Measurements from ENCODE around the gene ADAMTSL1. TPM values are rescaled to one million over a fixed set of nuclear protein-coding genes. Genes with fewer than 3 reads are reported as not detected.

ADAMTSL1 gene
- total RNA-seq, 4 donors from 2014 or later = 2.0 to 7.3 (median 3.7) TPM

DNA sequence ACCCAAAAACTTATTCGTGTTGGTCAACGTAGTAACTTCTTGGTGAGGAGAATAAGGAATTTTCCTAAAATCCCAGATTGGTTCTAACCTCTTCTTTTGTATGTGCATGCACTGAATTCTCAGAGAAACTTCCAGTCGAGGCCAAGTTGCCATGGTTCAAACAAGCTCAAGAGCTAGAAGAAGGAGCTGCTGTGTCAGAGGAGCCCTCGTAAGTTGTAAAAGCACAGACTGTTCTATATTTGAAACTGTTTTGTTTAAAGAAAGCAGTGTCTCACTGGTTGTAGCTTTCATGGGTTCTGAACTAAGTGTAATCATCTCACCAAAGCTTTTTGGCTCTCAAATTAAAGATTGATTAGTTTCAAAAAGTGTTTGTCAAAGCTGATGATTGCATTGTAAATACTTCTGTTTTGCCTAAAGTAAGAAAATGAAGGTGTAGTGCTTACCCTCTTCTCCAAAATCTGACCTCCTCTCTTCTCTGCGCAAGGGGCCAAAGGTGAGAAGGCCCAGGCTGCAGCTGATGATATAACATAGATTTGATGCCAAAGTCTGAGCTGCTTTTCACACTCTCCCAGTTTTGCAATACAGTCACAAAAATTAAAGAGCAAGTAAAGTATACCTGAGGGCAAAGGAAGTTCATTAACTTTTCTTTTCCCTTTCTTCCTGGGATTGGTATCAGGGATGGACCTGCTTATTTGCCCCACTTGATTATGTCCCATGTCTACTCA is 210.8 kb downstream of the ADAMTSL1 start:
- no peak for DNase-seq (ENCODE audit: low spot score)
- ATAC-seq (ENCODE audit: low FRiP score) = no peak
- TF ChIP-seq, protein P1, sequence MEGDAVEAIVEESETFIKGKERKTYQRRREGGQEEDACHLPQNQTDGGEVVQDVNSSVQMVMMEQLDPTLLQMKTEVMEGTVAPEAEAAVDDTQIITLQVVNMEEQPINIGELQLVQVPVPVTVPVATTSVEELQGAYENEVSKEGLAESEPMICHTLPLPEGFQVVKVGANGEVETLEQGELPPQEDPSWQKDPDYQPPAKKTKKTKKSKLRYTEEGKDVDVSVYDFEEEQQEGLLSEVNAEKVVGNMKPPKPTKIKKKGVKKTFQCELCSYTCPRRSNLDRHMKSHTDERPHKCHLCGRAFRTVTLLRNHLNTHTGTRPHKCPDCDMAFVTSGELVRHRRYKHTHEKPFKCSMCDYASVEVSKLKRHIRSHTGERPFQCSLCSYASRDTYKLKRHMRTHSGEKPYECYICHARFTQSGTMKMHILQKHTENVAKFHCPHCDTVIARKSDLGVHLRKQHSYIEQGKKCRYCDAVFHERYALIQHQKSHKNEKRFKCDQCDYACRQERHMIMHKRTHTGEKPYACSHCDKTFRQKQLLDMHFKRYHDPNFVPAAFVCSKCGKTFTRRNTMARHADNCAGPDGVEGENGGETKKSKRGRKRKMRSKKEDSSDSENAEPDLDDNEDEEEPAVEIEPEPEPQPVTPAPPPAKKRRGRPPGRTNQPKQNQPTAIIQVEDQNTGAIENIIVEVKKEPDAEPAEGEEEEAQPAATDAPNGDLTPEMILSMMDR (IDR thresholded peaks at IDR 0.05) = no peak

DNA sequence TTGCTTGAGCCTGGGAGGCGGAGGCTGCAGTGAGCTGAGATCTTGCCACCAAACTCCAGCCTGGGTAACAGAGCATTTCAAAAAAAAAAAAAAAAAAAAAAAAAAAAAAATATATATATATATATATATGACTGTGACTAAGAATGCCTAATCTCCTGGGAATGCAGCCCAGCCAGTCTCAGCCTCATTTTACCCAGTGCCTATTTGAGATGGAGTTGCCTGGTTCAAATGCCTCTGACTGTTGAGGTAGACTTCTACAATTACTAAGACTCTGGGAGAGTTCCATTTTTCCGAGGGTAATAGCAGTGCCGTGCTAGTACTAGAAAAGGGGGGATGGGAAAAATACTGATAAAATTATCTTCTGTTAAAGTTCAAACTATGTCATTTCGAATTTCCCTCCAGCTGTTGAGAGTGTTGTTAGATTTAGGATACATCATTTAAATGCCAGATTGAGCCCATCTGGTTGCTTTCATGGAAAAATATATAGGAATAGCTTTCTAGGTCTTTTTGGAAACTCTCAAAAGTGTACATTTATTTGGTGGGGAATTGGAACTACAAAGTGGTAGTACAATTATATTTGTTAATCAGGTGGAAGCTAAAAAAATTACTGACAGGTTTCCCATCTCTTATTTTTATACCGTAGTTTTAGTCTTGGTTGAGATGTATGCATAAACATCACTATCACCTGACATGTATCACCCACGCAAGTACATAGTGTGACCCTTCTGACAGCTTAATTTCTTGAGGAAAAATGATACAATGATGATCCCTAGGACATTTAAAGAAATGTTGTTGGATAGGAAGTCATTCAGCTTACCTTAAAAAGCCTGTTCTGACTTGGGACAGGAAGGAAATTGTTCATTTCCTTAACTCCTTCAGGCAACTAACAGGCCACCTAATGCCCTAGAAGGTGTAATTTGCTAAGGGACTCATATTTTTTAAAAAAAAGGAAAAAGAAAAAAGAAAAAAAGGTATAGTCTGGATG is 214.9 kb downstream of the ADAMTSL1 start:
- ATAC-seq (ENCODE audit: low FRiP score) (no peak), DNase-seq (ENCODE audit: low spot score) (no peak)
- TF ChIP-seq, protein P1 (IDR thresholded peaks at IDR 0.05) = no peak

DNA sequence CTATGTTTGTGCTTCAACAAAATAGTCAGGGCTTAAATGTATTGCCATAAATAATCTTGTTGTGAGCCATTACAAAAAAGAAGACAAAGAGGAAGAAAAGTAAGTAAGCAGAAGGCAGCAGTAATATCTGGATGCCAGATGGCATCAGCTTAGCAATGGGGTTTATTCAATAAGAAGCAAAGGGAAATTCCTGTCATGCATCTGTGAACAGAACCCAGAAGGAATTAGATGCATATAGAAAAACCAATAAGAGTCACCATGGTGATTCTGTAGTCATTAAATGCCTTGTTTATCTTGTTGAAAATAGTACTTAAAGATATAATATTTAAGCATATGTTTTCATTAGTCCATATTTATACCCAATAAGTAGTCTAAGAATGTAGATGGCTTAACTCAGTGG is 216.0 kb downstream of the ADAMTSL1 start:
- TF ChIP-seq, protein P1 (IDR thresholded peaks at IDR 0.05) = no peak
- no peak for DNase-seq (ENCODE audit: low spot score)
- no peak for ATAC-seq (ENCODE audit: low FRiP score)

DNA sequence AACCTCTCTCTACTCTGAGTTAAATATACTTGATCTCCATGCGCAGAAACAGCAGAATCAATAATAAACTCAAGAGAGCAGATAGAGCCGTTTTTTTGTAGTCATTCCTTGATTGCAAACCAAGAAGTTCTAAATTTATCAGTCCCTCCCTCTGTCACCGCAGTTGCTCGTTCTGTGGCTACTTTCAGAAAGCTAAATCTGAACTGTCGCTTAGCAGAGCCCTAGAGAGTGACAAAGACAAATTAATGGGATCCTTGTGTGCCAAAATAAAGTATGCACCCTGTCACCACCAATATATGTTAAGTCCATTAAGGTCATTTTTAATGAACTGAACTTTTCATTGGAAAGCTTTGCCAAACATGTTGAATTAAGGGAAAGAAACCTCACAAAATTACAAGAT is 218.3 kb downstream of the ADAMTSL1 start:
- TF ChIP-seq, protein P1 (IDR thresholded peaks at IDR 0.05) = no peak
- ATAC-seq (ENCODE audit: low FRiP score) = no peak

DNA sequence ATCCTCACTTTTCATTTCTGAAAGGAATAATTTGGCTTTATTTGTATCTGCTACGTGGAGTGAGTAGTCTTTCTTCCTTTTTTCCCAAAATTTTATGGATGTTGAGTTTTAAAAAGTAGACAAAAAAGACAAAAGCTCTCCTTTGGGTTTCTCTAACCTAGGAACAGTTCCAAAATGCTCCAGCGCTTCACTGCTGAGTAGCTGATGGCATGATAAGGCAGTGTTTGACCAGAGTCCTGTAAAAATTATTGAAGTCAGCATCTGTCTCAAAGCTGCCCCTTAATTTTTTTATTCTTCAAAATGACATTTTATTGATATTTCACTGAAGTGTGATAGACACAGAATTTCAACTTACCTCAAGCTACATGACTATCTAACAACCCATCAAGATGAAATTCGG is 219.0 kb downstream of the ADAMTSL1 start:
- ATAC-seq (ENCODE audit: low FRiP score) (no peak), DNase-seq (ENCODE audit: low spot score) (no peak)
- TF ChIP-seq, protein P1 (IDR thresholded peaks at IDR 0.05) = no peak

More for the DNA sequence above, 218.3 kb downstream of the ADAMTSL1 start:
- DNase-seq (ENCODE audit: low spot score) = no peak

DNA sequence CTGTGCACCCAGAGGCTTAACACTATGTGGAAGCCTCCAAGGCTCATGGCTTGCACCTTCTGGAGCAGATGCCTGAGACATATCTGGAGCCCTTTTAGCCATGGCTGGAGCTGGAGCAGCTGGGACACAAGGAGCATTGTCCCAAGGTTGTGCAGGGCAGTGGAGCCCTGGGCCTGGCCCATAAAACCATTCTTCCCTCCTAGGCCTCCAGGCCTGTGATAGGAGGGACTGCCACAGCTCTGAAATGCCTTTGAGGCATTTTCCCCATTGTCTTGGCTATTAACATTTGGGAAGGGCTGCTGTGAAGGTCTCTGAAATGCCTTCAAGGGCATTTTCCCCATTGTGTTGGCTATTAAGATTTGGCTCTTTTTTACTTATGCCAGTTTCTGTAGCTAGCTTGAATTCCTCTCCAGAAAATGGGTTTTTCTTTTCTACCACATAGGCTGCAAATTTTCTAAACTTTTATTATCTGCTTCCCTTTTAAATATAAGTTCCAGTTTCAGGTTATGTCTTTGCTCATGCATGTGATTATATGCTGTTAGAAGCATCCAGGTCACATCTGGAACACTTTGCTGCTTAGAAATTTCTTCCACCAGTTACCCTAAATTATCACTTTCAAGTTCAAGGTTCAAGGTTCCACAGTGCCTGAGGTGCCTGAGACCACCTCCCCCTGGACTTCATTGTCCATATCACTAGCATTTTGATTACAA is 221.2 kb downstream of the ADAMTSL1 start:
- DNase-seq (ENCODE audit: low spot score) = no peak
- ATAC-seq (ENCODE audit: low FRiP score) = no peak
- TF ChIP-seq, protein P1 (IDR thresholded peaks at IDR 0.05) = no peak

Data from omental fat pad (tissue), 4 donors.